GM19099 (cell line): Measurements from ENCODE around the gene NEUROD6.

Experiments
- POLR2A ChIP-seq: IDR thresholded peaks from 3 replicates; pipeline ENCODE4 v1.6.1; 2011; ENCODE audit warnings: low read depth; ENCODE audit not compliant: insufficient read length; ENCODE audit errors: extremely low read depth

The NEUROD6 gene

GRCh38 chr7:31311552-31311951, 29.0 kb downstream of the NEUROD6 start:
- TF ChIP-seq POLR2A = no peak

GRCh38 chr7:31310321-31310935, 30.1 kb downstream of the NEUROD6 start:
- TF ChIP-seq POLR2A = no peak

- TF ChIP-seq POLR2A = no peak
These were observed 31.1 kb downstream of the NEUROD6 start for GRCh38 chr7:31309407-31309806.

GRCh38 chr7:31308652-31309051, 31.9 kb downstream of the NEUROD6 start:
- no peak for TF ChIP-seq POLR2A

- no peak for TF ChIP-seq POLR2A
These were observed 32.6 kb downstream of the NEUROD6 start for GRCh38 chr7:31307972-31308371.

- TF ChIP-seq POLR2A = no peak
These were observed 35.3 kb downstream of the NEUROD6 start for GRCh38 chr7:31305260-31305659.

- no peak for TF ChIP-seq POLR2A
These were observed 36.1 kb downstream of the NEUROD6 start for GRCh38 chr7:31304446-31304845.

- no peak for TF ChIP-seq POLR2A
These were observed 38.2 kb downstream of the NEUROD6 start for GRCh38 chr7:31302356-31302755.

GRCh38 chr7:31299336-31299735, 41.2 kb downstream of the NEUROD6 start:
- TF ChIP-seq POLR2A = no peak

- TF ChIP-seq POLR2A = no peak
These were observed 49.9 kb downstream of the NEUROD6 start for GRCh38 chr7:31290601-31291000.
